Measurements from ENCODE around the gene KRTAP10-3.

DNA sequence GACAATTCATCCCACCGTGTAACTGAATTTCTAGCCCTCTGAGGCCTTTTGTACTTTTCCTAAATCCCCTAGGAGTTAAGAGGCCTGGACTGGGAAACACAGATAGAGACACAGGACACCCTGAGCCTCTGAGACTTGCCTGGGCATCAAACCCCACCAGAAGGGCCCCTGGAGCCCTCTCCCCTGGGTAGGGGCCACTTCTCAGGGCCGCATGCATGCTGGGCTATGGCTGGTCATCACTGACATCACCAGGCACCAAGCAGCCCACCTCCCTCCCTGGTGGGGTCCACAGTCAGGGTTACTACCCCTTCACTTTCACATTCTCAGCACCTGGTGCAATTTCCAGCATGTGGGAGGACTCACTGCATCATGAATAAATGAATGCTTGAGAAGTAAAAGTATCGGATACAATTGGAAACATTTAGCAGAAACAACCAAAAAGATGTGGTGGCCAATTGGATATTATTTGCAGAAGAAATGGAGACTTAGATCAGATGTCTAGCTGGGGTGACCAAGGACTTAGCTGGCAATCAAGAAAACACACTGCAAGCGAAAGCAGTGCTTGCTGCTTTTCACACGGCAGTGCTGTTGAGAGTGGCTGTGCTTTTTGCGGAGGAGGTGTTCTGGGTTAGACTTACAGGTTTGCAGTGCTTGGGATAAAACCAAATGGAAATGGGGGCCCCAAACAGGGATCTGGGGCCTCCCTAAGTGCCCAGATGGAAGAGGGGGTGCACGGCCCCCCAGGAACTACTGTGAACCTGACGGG, 40.9 kb upstream of the KRTAP10-3 start:
- TF ChIP-seq, protein P1, sequence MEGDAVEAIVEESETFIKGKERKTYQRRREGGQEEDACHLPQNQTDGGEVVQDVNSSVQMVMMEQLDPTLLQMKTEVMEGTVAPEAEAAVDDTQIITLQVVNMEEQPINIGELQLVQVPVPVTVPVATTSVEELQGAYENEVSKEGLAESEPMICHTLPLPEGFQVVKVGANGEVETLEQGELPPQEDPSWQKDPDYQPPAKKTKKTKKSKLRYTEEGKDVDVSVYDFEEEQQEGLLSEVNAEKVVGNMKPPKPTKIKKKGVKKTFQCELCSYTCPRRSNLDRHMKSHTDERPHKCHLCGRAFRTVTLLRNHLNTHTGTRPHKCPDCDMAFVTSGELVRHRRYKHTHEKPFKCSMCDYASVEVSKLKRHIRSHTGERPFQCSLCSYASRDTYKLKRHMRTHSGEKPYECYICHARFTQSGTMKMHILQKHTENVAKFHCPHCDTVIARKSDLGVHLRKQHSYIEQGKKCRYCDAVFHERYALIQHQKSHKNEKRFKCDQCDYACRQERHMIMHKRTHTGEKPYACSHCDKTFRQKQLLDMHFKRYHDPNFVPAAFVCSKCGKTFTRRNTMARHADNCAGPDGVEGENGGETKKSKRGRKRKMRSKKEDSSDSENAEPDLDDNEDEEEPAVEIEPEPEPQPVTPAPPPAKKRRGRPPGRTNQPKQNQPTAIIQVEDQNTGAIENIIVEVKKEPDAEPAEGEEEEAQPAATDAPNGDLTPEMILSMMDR (IDR thresholded peaks at IDR 0.05) = no peak
- TF ChIP-seq POLR2A (IDR thresholded peaks at IDR 0.05) = no peak

All from breast epithelium (tissue), 3 donors.